ENCODE results near the gene TUBGCP2. TPM values are rescaled to one million over a fixed set of nuclear protein-coding genes. Genes with fewer than 3 reads are reported as not detected.

The TUBGCP2 gene
- total RNA-seq, 2 donors from 2014 or later = 35.7 to 36.0 TPM

- no peak for DNase-seq (ENCODE audit: low spot score)
- intact Hi-C loops (cut with DNase I) = no loop called here
Observed at GRCh38 chr10:133229265-133230043, 79.2 kb downstream of the TUBGCP2 start.

Small RNA genes lying within 50 kb of the gene (microRNA-seq; reads per million reads assigned to microRNA genes)
- gene MIR202 (ENCODE audit: borderline microRNAs expressed in 2 of 2) = 1.9 to 3.1 reads per million in 2 donors

Other genes with a start within 250 kb of the TUBGCP2 start
- under 1 TPM; 0.10 to 0.56 TPM for gene ADGRA1, start 220.9 kb downstream of the TUBGCP2 start, total RNA-seq
- gene KNDC1, start 148.7 kb downstream of the TUBGCP2 start, total RNA-seq = under 1 TPM; 0.33 to 0.37 TPM
- not detected for gene UTF1, start 78.7 kb downstream of the TUBGCP2 start, total RNA-seq
- 1 to 10 TPM; 2.6 to 3.5 TPM for gene VENTX, start 71.0 kb downstream of the TUBGCP2 start, total RNA-seq
- gene ADAM8, start 32.0 kb downstream of the TUBGCP2 start, total RNA-seq = 1 to 10 TPM; 7.0 to 9.0 TPM
- gene ZNF511, start within 50 bp of the TUBGCP2 start, total RNA-seq = 10 to 100 TPM; 27.4 to 30.7 TPM
- not detected for gene CALY, start 28.0 kb upstream of the TUBGCP2 start, total RNA-seq
- not detected for gene PRAP1, start 38.5 kb upstream of the TUBGCP2 start, total RNA-seq
- 10 to 100 TPM; 13.8 to 17.6 TPM for gene FUOM, start 49.1 kb upstream of the TUBGCP2 start, total RNA-seq
- 10 to 100 TPM; 38.8 to 47.3 TPM for gene ECHS1, start 64.5 kb upstream of the TUBGCP2 start, total RNA-seq
- gene PAOX, start 70.4 kb upstream of the TUBGCP2 start, total RNA-seq = 1 to 10 TPM; 2.8 to 3.5 TPM
- gene MTG1, start 85.3 kb upstream of the TUBGCP2 start, total RNA-seq = 10 to 100 TPM; 24.5 to 25.6 TPM
- gene SPRN, start 115.8 kb upstream of the TUBGCP2 start, total RNA-seq = under 1 TPM; 0.14 to 0.19 TPM
- gene SCART1, start 145.1 kb upstream of the TUBGCP2 start, total RNA-seq = 1 to 10 TPM; 2.9 to 3.4 TPM
- gene CYP2E1, start 218.5 kb upstream of the TUBGCP2 start, total RNA-seq = 1 to 10 TPM; 2.1 to 2.9 TPM

Data from posterior vena cava (tissue), 2 donors.